Stimulated activated CD4-positive, alpha-beta T cell treated with anti-CD3 and anti-CD28 coated beads, TNF-alpha, amount 100 ng/mL, for 48 hours (primary cell): Measurements from ENCODE around the gene CCDC102A.
A peak's percentile ranks its signal among the peaks of the same experiment; 100 is the strongest.

ENCODE experiments used
- DNase-seq, 3 donors: peaks; one replicate each; pipeline ENCODE4 v3.0.0-alpha.2; 2020; ENCODE audit warnings: low read depth in 3 of 3

The CCDC102A gene

DNA sequence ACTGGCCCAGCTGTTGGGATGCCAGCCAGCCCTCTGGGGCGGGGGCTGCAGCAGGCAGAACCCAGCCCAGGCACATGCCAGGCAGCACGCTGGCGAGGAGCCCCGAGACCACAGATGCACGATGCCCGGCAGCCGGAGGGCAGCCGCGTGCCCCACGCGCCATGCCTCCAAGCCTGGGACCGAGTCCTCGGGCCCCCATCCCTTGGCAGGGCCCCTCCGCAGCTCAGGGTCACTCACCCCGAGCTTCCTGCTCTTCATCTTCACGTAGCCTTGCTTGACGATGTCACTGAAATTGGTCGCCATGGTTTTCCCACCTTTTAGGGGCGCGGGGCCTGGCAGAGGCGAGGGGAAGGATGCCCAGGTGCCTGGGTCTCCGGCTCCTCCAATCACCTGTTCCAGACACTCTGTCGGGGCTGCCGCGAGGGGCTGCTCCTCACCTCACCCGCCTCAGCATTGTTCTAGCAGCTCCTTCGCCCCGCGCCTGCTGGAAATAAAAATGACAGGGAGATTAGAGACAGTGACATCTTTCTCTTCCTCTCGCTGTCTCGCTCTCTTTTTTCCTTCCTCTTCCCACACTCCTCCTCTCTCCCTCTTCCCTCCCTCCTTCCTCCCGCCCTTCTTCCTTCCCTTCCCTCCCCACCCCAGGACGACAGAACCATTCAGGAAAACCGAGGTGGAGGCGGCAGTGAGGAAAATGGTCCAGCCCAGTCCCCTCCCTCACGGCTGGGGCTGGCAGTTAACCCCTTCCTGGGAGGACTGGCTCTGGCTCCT is 57.0 kb downstream of the CCDC102A start:
- DNase-seq: no peak

DNA sequence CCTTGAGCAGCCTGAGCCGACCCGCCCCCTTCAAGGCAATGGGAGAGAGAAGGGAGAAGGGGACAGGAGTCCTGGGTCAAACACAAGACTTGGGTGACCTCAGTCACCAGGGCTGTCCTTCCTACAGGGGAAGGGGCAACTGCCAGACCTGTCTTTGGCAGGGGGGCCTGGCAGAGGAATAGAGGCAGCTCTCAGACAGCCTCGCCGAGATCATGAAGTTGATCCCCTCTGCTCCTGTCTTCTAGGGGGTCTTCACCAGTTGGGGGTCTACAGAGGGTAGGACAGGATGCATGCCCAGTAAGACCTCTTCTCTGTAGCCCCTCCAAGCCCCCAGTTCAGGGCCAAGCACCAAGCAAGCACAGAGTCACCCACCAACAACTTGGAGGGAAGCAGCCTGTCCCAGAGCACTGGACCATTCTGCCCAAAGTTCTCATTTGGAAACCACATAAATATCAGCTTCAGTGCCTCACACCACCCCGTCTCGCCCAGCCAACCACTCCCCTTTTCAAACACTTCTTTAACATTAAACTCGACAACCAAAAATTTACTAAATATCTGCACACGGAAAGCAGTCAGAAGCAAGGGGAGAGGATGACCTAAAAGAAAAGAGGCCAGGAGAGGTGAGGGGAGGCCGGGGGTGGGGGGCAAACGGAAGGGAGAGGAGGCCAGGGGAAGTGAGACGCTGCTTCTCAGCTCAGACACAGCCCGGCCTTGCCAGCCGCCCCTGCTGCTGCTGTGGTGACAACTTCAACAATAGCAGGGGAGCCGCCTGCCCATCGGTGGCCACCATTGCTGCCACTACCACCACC is 57.8 kb downstream of the CCDC102A start:
- DNase-seq: no peak

DNA sequence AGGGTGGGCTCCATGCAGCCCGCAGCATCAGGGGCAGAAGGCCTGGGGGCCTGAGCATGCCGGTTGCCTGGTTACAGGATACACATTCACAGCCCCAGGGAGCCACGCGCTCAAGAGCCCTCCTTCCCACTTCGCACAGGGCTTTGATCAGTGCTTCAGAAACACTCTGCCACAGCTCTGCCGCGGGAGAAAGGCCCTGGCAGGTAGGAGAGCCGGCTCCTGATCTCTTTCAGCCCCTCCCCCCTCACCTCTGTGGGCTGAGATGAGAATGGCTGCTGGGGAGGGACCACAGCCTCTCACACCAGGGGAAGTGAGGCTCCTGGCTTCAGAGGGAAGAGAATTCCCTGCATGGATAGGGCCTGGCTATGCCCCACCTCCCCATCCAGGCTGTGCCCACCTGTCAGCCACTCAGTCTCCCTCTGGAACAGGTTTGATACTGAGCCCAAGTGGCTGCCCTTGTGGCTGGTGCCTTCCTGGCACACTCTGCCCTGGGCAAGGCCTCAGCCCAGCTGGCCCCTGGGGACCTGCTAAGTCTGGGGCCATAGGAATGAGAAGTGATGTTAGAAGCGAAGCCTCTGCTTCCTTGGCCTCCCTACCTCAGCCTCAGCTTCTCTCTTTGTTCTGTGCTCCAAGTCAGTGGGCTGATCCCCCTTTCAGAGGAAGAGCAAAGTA is 58.7 kb downstream of the CCDC102A start:
- no peak for DNase-seq

DNA sequence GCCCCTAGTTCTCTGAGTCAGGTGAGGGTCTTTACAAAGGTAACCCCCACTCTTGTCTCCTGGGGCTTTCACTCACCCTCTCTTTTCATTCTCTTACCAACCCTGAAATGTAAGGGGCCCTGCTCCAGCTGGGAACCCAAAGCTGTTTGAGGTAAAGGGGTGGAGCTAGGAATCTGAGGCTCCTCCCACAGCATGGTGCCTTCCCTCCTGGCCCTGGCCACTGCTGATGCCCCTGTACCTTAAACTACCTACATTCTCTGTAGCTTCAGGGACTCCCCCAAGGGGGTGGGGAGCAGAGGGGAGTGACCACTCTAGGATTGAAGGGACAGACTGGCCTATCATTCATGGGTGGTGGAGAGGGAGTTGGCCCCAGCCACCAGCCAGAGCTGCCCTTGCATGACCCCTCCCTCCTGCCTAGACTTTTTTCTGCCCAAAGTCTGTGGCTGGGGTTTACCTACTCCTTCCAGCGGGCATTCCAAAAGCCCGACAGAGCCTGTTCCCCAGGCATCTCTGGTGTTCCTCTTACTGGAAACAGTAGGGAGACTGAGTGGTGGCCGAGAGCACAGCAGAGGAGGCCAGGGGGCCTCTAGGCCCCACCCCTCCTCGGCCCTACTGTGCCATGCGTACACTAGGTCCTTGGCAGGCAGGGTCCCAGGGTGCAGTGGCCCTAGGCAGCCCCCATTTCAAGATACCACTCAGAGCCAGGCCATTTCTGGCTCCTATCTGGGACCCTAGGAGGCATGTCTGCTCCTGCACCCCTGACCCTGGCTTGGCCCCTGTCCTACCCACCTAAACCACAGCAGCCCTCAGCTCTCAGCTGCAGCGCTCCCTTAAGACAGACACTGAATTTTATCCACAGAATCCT is 59.6 kb downstream of the CCDC102A start:
- DNase-seq: no peak

DNA sequence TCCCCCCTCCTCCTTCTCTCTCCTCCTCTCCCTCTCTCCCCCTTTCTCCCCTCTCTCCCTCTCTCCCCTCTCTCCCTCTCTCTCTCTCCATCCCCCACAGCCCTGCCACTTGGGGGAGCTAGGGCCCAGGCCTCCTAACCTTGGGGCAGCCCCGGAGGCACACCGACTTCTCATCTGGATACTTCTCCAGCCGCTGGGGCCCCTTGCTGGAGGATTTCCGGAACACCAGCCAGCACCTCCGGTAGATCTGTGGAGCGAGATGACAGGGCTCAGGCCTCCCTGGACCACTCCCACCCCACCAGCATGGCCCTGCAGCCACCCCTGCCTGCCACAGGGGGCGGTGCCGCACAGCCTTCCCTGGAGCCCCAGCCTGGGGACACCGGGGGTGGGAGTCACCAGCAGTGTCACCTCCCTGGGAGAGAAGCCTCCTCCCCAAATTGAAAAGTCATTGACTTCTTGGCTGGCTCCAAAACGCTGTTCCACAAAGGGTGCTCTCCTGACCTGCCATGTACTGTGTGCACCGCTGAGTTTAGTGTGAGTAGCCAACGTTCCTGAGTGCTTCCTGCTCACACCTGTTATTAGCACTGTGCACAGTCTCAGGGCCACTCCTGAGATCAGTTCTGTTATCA is 60.5 kb downstream of the CCDC102A start:
- DNase-seq: peak; percentile 47 to 81 (median 77)

DNA sequence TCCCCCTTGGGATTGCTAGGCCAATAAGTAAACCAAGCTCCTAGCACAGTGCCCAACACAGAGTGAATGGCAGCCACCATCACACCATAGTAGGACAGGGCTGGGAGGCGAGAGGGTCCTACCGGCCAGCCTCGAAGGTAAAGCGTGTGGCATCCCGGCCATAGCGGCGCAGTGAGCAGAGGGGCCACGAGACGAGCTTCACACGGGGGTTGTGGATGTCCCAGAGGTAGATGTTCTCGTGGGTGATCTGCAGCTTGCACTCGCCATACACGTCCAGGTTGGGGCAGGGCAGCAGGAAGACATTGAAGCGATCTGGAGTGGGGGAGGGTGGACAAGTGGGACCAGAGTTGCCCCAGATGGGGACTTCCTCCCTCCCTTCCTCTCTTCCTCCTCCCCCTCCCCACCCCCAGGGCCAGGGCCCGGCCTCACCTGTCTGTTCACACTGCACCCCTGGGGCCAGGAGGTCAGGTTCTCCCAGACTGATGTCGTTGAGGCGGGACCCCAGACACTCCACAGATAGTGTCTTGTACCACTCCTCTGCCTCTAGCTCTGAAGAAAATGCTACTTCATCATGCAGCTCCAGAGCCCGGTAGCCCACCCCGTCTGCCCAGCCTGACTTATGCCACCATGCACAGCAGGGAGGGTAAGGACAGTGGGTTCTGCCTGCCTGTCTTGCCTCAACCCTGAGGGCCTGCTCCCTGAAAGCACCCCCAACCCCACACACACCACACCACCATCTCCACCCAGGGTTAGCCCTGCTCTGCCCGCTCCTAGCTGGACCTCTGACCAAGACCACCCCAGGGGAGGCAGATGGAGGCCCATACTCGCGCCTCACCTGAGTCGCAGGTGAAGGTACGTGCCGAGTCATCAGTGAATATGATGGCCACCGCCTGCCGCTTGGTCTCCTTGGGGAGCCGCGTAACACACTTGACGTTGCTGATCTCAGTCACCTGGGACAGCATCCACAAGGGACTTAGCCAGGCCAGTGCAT is 61.4 kb downstream of the CCDC102A start:
- no peak for DNase-seq

DNA sequence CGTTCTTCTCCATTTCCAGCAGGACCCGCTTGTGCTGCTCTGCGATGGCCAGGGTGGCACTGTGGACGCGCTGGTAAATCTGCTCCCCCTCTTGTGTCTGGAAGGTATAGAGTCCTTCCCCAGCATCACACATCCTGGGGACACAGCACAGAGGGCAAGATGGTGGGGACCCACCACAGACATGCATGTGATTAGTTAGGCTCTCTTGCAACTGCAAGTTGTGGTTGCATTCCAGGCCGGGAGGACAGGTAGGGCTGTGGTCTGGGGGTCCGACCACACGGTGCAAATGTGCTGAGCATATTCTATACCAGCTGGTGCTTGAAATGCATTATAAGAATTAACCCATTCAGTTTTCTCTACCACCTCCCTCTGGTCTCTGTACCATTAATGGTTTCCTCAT is 62.5 kb downstream of the CCDC102A start:
- no peak for DNase-seq

DNA sequence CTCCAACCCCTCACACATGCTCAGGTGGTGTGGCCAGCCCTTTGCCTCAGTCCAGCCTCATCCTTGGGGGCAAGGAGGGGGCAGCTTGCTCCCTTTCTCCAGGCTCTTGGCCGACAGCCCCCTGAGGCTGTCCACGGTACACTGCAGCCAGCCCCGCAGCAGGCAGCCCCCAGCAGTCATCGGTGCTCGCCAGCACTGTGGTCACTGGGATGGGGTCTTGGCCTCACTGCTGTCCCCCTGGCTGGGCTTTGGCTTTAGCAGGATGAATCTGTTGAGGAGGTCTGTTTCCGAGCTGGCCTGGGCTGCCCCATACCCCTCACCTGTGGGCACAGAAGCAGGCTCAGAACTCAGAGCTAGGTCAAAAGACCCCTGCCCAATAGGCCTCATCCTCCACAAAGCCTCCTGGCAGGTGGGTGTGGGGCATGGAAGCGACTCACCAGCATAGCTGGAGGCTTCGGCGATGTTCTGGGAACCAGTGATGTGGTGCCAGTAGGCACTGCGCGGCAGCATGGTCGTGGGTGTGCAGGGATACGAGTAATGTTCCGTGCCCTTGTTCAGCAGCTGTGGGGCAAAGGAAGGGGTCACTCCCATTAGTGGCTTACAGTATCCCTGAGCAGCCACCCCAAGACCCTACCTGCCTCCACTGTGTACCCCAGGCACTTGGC is 63.1 kb downstream of the CCDC102A start:
- DNase-seq: no peak

DNA sequence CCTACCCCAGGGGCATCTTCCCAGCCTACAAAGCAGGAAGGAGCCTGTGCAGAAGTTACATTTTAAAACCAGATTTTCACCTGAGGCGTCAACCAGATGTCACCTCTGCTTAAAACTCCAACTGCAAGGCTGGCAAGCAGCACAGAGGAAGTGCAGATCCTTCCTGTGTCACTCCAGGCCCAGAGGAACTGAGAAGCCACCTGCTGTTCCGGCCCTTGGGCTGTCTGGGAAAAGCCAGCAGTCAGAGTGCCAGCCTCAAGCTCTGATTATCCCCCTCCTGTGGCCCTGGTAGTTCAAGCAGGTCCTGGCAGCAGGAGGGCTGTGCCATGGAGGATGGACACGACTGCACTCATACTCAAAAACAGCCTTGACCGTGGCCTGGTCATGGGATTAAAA is 63.7 kb downstream of the CCDC102A start:
- no peak for DNase-seq

DNA sequence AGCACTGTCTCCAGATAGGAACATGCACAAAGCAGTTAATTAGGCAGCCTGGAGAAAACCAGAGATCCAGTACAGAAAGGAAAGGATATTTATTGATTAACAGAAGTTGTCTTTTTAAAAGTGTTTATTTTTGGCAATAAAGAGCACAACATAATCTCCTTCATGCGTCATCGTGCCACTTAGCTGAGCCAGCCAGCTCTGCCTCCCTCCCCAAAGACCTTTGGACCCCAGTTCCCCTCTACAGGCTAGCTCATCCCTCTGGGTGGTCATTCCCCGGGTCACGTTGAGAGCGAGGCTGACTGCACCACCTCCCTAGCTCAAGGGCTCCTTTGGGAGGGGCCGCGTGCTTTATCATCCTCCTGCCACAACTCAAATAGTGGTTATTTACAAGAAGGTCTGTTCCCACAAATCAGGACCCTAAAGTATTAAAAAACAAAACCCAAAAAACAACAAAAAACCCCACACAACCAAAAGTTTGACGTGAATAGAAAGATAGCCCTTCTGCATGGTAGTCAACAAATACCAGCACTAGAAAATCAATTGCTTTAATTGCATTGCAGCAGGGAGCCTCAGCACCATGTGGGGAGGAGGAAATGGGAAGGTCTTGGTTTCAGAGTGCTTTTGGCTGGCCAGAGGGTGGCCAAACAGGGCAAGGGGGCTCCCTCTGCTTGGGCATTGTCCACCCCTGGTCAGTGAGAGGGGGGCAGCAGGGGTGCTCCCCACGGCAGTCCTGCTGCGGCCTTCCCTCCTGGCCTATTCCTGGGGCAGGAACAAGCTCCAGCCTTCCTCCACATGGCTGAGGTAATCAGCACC is 64.3 kb downstream of the CCDC102A start:
- DNase-seq: no peak

DNA sequence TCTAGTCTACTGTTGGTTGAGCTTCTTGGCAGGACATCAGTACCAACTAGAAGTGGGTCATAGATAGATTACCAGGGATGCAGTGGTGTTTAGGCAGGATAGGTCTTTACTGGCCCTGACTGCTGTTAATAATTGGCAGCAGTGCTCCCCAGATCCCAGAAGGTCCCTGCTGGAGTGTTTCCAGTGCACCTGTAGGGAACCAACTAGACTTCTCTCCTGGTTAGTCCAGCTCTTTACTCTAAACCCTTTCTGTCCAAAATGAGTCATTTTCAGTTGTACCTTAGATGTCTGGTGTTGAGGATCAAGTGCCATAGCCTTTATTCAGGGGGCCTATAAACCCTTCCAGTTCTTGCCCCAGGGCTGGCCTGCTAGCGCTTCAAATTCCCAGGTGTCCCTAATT is 65.2 kb downstream of the CCDC102A start:
- DNase-seq: no peak

DNA sequence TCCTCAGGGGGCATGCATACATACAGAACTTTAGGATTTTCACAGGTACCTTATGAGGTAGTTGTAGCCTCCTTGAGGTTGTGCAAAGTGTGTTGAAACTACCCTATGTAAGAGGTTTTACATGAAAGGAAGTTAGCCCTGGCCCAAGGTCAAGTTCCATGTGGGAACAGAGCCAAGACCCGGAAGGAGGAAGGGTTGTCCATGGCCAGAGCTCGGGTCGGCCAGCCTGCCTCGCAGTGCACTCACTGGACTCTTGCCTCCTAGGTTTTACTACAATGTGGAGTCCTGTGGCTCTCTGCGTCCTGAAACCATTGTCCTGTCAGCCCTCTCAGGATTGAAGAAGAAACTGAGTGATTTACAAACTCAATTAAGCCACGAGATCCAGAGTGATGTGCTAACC is 65.7 kb downstream of the CCDC102A start:
- no peak for DNase-seq

DNA sequence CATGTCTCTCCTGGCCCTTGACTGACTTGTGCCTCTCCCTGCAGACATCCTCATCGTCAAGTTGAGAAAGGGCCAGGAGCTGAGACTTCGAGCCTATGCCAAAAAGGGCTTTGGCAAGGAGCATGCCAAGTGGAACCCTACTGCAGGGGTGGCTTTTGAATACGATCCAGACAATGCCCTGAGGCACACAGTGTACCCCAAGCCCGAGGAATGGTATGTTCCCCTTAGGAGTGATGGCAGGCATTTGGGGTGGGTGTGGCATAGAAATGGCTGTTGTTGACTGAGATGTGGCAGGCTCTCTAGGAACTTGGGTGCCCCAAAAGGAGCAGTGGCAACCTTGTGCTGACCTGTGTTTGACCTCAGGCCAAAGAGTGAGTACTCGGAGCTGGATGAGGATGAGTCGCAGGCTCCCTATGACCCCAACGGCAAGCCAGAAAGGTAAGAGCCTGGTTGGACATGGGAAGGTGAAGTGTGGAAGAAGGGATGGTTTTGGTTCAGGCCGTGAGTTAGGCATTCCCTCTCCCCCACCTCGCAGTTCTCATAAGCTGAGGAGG is 66.4 kb downstream of the CCDC102A start:
- no peak for DNase-seq

DNA sequence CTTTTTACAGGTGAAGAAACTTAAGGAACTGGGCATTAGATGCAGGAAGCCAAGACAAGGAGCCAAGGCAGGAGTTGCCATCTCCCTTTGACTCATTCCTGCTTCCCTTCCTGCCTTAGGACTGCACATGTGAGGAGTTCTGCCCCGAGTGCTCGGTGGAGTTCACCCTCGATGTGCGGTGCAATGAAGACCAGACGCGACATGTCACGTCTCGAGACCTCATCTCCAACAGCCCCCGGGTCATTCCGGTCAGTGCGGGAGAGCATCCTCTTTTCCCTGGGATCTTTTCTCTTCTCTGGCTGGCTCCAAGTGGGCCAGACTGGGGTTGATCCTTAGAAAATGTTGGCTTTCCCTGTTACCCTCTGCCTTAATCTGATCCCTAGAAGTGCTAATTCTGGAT is 67.3 kb downstream of the CCDC102A start:
- no peak for DNase-seq

DNA sequence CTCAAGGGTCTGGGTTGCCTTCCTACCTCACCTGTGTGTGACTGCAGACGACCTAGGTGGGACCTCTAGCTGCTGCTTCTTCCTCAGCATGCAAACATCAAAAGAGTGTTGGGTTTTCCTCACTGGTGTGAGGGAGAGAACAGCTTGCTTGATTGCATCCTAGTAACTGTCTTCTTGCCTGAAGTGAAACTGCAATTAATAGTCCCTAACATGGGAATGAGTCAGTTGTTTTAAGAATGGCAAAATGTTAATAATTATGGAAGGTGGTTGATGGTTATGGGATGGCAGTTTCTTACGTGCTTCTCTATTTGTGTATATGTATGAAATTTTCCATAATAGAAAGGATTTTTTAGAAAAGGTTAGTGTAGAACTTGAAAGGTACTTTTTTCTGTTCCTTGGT is 68.0 kb downstream of the CCDC102A start:
- no peak for DNase-seq

DNA sequence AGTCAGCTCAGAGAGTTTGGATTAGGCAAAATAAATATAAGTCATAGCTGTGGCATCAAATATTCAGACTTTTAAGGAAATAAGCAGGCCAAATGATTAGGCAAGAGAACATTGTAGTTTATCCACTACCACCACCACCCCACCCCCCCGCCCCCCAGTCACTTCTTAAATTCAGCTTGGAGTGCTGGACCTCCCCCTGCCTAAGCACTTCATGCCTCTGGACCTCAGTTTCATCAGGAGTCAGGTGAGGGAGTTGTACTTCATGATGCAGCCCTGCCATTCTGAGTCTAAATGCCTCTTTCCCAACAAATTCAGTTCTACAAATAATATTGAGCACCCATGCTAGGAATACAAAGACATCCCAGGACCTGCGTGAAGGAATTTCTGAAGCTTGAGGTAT is 71.8 kb downstream of the CCDC102A start:
- no peak for DNase-seq

DNA sequence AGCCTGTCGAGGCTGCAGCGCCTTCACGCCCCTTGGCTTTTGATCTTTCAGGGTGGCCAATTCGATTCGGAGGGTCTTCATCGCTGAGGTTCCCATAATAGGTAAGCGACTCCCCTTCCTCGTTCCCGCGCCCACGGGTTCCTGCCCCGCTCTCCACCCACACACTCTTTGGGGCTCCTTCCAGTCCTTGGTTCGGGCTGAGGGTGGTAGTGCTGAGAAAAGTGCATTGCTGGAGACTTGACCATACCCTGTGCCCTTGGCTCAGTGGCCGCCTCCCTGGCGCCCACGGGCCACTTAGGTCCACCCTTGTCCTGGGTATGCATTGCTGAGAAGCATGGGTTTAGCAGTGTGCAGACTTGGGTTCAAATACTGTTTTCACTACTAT is 73.4 kb downstream of the CCDC102A start:
- DNase-seq: no peak
